Activated CD4-positive, alpha-beta T cell treated with anti-CD3 and anti-CD28 coated beads for 36 hours (primary cell): Measurements from ENCODE around the gene GALNS. TPM values are rescaled to one million over a fixed set of nuclear protein-coding genes. Genes with fewer than 3 reads are reported as not detected.

ENCODE experiments used
- ATAC-seq: fragments of 200-7000 bp; cut with Tn5 transposase; one replicate; pipeline ENCODE4 v1.10.0; 2021; ENCODE audit warnings: mild to moderate bottlenecking, moderate library complexity
- CTCF ChIA-PET: fragments of 350-600 bp; sonication (Branson Sonifier 250); formaldehyde crosslinking; loops from one replicate; lab custom pipeline; 2021; ENCODE audit warnings: antibody characterized with exemption; lab: Charles Lee
- POLR2A ChIA-PET: fragments of 350-600 bp; sonication (Branson Sonifier 250); formaldehyde crosslinking; loops from one replicate; lab custom pipeline; 2021; ENCODE audit warnings: antibody characterized with exemption, inconsistent platforms; lab: Charles Lee
- DNase-seq: peaks from one replicate; pipeline ENCODE4 v3.0.0-alpha.2; 2020
- H3K27ac Mint-ChIP-seq: one replicate; pipeline ENCODE4 v1.8.0; 2021; ENCODE audit warnings: mixed read lengths
- H3K27me3 Mint-ChIP-seq: one replicate; pipeline ENCODE4 v1.8.0; 2021; ENCODE audit warnings: mixed read lengths
- H3K36me3 Mint-ChIP-seq: one replicate; pipeline ENCODE4 v1.8.0; 2021; ENCODE audit warnings: low read depth, mixed read lengths
- H3K4me1 Mint-ChIP-seq: one replicate; pipeline ENCODE4 v1.8.0; 2021; ENCODE audit warnings: mixed read lengths
- H3K4me3 Mint-ChIP-seq: one replicate; pipeline ENCODE4 v1.8.0; 2021; ENCODE audit warnings: mild to moderate bottlenecking, moderate library complexity, mixed read lengths
- H3K9me3 Mint-ChIP-seq: one replicate; pipeline ENCODE4 v1.8.0; 2021; ENCODE audit warnings: low read depth, mixed read lengths
- intact Hi-C, 2 experiments: fragments of 100-400 bp; cut with DNase I in 1 of 2; cut with micrococcal nuclease in 1 of 2; formaldehyde crosslinking; loops; one replicate each; pipeline versions ENCODE4 v1.14.2 to v1.15.1; 2022 to 2024; cut with DNase I, micrococcal nuclease
- total RNA-seq, 2 experiments: library from RNA; stranded (reverse); gene quantifications; one replicate each; pipeline ENCODE4 v1.2.3, GENCODE V29; 2021

GALNS gene
- total RNA-seq, 2 experiments from 2014 or later = 20.1 TPM

DNA sequence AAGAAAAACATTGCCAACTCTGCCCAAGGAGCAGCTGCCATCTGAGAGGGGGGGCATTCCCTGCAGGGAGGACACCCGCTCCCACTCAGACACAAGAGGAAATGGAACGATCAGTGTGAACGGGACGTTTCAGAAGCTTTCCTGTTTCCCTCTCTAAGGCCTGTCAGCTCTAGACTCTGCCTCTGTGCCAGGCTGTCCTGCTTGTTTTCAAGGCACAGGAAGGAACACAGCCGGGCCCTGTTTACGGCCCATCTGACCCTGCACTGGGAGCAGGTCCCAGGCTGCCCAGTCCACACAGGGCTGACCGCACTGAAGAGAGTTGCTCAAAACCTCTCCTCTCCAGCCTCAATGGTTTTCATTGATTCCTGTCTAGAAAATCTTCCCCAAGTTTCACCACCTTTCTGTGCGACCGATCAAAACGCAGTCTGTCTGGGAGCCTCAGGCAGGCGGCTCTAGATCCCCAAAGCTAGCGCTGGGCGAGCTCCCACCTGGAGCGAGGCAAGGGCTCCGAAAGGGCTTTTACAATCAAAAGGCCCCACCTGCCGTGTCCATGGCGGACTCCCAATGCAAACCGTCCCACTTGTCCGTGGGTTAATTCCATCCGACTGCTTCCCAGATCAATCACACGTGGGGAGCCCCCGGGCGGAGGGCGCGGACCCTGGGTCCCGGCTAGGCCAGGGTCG lies 73.2 kb downstream of the GALNS start:
- intact Hi-C loops = loop anchor here (2.0 to 10.0 kb wide), 9 partner anchors 19 to 829 kb away; partner anchors contain the start of genes BANP (in 1 of the 2), CDT1 (in 1 of the 2), IL17C (in 1 of the 2) and MVD (in 1 of the 2)
- H3K27ac Mint-ChIP-seq = peak overlapping the region; percentile 79
- ChIA-PET CTCF (interaction anchor here (0.7 to 6.4 kb wide), 7 partner anchors 11 to 1575 kb away, joined by 3 to 59 read pairs (median 6); partner anchors contain the start of gene ZNF778), POLR2A (interaction anchor here (1.1 kb wide), 1 partner anchor 20 kb away, joined by 4 read pairs; no protein-coding TSS in a partner anchor)
- ATAC-seq = no peak
- no peaks in the 10 kb centered on the region for H3K27me3 Mint-ChIP-seq
- H3K9me3 Mint-ChIP-seq = no peaks in the 10 kb centered on the region
- DNase-seq = peak; percentile 39
- H3K36me3 Mint-ChIP-seq = no peaks in the 10 kb centered on the region
- H3K4me1 Mint-ChIP-seq = peaks cover 46% of the 10 kb centered on the region
- H3K4me3 Mint-ChIP-seq = peak overlapping the region; percentile 66

GRCh38 chr16:88782454-88783390 lies 74.0 kb downstream of the GALNS start:
- DNase-seq = peak; percentile 93
- H3K4me1 Mint-ChIP-seq = peaks cover 52% of the 10 kb centered on the region
- H3K36me3 Mint-ChIP-seq = no peaks in the 10 kb centered on the region
- peak overlapping the region; percentile 66 for H3K4me3 Mint-ChIP-seq
- no peaks in the 10 kb centered on the region for H3K9me3 Mint-ChIP-seq
- POLR2A ChIA-PET = interaction anchor here (0.6 to 2.1 kb wide), 5 partner anchors 11 to 212 kb away, joined by 3 to 13 read pairs (median 7); partner anchors contain the start of genes APRT and ZC3H18
- CTCF ChIA-PET = interaction anchor here (0.5 to 6.4 kb wide), 20 partner anchors 11 to 1574 kb away, joined by 3 to 59 read pairs (median 4); partner anchors contain the start of gene ZNF778
- peak; percentile 78 for ATAC-seq
- H3K27me3 Mint-ChIP-seq = no peaks in the 10 kb centered on the region
- peak overlapping the region; percentile 79 for H3K27ac Mint-ChIP-seq
- intact Hi-C loops = loop anchor here (1.0 to 10.0 kb wide), 11 partner anchors 20 to 828 kb away; partner anchors contain the start of genes BANP (in 1 of the 2), CDT1 (in 1 of the 2), CTU2 (in 1 of the 2) and CYBA (in 1 of the 2)

DNA sequence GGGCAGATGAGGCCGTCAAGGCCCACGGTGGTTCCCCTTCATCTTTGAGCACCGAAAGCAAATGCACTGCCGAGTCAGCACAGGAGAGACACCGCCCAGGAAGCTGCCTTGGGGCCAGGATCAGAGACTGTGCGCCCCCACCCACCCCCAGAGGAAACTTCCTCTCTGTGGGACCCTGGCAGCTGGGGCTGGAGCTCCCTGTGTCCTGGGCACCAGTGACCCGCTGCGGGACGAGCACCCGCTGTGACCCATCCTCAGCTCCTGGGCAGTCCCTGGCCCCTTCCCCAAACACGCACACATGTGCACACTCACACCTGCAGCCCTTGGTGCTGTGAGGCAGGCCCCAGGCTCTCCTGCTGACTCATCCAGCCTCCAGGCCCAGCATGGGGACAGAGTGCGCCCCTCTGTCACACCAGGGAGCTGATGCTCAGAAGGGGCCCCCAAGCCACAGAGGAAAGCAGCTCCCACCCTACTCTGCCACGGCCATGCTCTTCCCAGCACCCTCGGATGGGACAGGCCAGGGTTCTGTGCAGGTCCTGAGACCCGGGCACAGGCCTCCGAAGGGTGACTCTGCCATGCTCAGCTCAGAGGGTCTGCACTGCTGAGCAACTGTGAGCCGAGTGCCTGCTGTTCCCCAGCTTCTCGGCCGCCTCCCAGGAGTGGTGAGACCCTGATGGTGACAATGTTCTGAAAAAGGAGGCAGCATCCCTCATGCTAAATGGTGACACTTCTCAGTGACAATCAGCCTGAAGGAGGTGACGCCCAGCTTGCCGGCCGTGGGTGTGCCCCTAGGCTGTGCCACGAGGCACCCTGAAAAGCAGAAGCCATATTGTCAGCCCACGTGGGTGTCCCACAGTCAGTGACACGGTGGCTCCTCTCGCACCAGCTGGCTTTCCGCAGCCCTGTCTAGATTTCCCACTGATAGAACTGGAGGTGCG lies 75.3 kb downstream of the GALNS start:
- Mint-ChIP-seq H3K9me3 (no peaks in the 10 kb centered on the region), H3K36me3 (peaks cover 2% of the 10 kb centered on the region), H3K4me1 (peaks cover 53% of the 10 kb centered on the region), H3K4me3 (peak overlapping the region; percentile 66), H3K27ac (peak overlapping the region; percentile 79), H3K27me3 (no peaks in the 10 kb centered on the region)
- ATAC-seq = peak; percentile 53
- intact Hi-C loops = loop anchor here (1.0 to 10.0 kb wide), 14 partner anchors 21 to 827 kb away; partner anchors contain the start of genes APRT (in 1 of the 2), BANP (in 1 of the 2), CDT1 (in 1 of the 2) and CTU2 (in 1 of the 2)
- ChIA-PET POLR2A (interaction anchor here (0.6 to 2.1 kb wide), 7 partner anchors 12 to 211 kb away, joined by 3 to 13 read pairs (median 3); partner anchors contain the start of genes APRT and ZC3H18), CTCF (interaction anchor here (0.6 to 6.4 kb wide), 22 partner anchors 9 to 459 kb away, joined by 3 to 59 read pairs (median 3); no protein-coding TSS in a partner anchor)
- peak; percentile 83 for DNase-seq

DNA sequence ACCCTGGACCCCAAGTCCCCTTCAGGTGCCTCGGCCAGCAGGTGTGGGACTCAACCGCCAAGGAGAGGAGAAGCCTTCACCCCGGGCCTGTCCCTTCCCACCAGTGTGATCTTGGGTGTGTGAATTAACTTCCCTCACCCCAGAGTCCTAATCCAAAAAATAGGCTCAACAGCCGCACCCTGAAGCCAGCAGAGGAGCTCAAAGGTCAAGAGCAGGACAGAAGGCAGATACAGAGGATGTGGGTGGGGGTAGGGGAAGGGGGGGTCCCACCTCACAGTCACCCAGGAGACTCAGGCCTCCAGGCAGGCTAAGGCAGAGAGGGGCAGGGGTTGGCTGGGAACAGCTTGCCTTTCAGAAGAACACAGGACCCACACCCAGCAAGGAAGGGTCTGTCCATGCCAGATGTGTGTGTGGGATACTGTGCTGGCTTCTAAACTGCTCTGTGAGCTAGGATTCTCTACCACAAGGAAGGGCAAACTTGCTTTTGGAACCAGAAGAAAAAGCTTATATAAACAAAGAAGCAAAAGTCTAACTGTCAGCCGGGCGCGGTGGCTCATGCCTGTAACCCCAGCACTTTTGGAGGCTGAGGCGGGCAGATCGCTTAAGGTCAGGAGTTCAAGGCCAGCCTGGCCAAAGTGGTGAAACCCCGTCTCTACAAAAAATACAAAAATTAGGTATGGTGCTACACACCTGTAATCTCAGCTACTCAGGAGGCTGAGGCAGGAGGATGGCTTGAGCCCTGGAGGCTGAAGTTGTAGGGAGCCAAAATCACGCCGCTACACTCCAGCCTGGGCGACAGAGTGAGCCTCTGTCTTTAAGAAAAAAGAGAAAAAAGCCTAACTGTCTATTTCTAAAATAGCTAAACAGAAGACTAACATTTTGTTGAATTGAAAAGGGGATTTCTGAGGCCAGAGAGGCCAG lies 76.3 kb downstream of the GALNS start:
- peak overlapping the region; percentile 66 for H3K4me3 Mint-ChIP-seq
- intact Hi-C loops = loop anchor here (1.0 to 10.0 kb wide), 8 partner anchors 31 to 826 kb away; partner anchors contain the start of genes APRT (in 1 of the 2), BANP (in 1 of the 2), IL17C (in 1 of the 2) and SPG7 (in 1 of the 2)
- POLR2A ChIA-PET = interaction anchor here (0.9 to 2.1 kb wide), 3 partner anchors 22 to 80 kb away, joined by 3 to 13 read pairs (median 3); partner anchors contain the start of gene APRT
- ATAC-seq (no peak), DNase-seq (peak; percentile 29)
- H3K9me3 Mint-ChIP-seq = no peaks in the 10 kb centered on the region
- H3K4me1 Mint-ChIP-seq = peaks cover 53% of the 10 kb centered on the region
- CTCF ChIA-PET = interaction anchor here (0.6 to 6.4 kb wide), 12 partner anchors 8 to 407 kb away, joined by 3 to 59 read pairs (median 4); no protein-coding TSS in a partner anchor
- peaks cover 2% of the 10 kb centered on the region for H3K36me3 Mint-ChIP-seq
- peak overlapping the region; percentile 79 for H3K27ac Mint-ChIP-seq
- no peaks in the 10 kb centered on the region for H3K27me3 Mint-ChIP-seq

GRCh38 chr16:88779406-88780141 lies 77.2 kb downstream of the GALNS start:
- Mint-ChIP-seq H3K27ac (peak overlapping the region; percentile 79), H3K4me3 (peak overlapping the region; percentile 66), H3K4me1 (peaks cover 53% of the 10 kb centered on the region), H3K36me3 (peaks cover 2% of the 10 kb centered on the region), H3K9me3 (no peaks in the 10 kb centered on the region), H3K27me3 (no peaks in the 10 kb centered on the region)
- intact Hi-C loops = loop anchor here (10.0 kb wide), 4 partner anchors 145 to 825 kb away; partner anchors contain the start of genes BANP (in 1 of the 2), IL17C (in 1 of the 2), SPG7 (in 1 of the 2) and ZFPM1 (in 1 of the 2)
- ATAC-seq (no peak), DNase-seq (no peak)
- CTCF ChIA-PET = interaction anchor here (0.7 to 6.4 kb wide), 4 partner anchors 33 to 270 kb away, joined by 3 to 59 read pairs (median 4); no protein-coding TSS in a partner anchor
- POLR2A ChIA-PET = interaction anchor here (1.2 kb wide), 1 partner anchor 13 kb away, joined by 4 read pairs; no protein-coding TSS in a partner anchor

GRCh38 chr16:88778541-88779065 lies 78.1 kb downstream of the GALNS start:
- H3K27ac Mint-ChIP-seq = no peak overlapping the region
- H3K9me3 Mint-ChIP-seq = no peaks in the 10 kb centered on the region
- DNase-seq (no peak), ATAC-seq (no peak)
- intact Hi-C loops = no loop called here
- peaks cover 52% of the 10 kb centered on the region for H3K4me1 Mint-ChIP-seq
- H3K36me3 Mint-ChIP-seq = peaks cover 2% of the 10 kb centered on the region
- no peaks in the 10 kb centered on the region for H3K27me3 Mint-ChIP-seq
- ChIA-PET CTCF (interaction anchor here (0.7 to 1.5 kb wide), 2 partner anchors 41 to 271 kb away, joined by 4 to 5 read pairs; no protein-coding TSS in a partner anchor), POLR2A (interaction anchor here (1.2 kb wide), 1 partner anchor 14 kb away, joined by 4 read pairs; no protein-coding TSS in a partner anchor)
- H3K4me3 Mint-ChIP-seq = no peak overlapping the region

- H3K4me1 Mint-ChIP-seq = peaks cover 48% of the 10 kb centered on the region
- intact Hi-C loops = no loop called here
- CTCF ChIA-PET = interaction anchor here (1.5 kb wide), 1 partner anchor 41 kb away, joined by 5 read pairs; no protein-coding TSS in a partner anchor
- no peak overlapping the region for H3K4me3 Mint-ChIP-seq
- H3K36me3 Mint-ChIP-seq = peaks cover 2% of the 10 kb centered on the region
- no peaks in the 10 kb centered on the region for H3K9me3 Mint-ChIP-seq
- no peaks in the 10 kb centered on the region for H3K27me3 Mint-ChIP-seq
- no peak for DNase-seq
- POLR2A ChIA-PET = interaction anchor here (0.6 to 0.7 kb wide), 2 partner anchors 9 to 19 kb away, joined by 3 read pairs; no protein-coding TSS in a partner anchor
- no peak for ATAC-seq
- no peak overlapping the region for H3K27ac Mint-ChIP-seq
Observed at GRCh38 chr16:88778271-88778525, 78.5 kb downstream of the GALNS start.
